RWPE2 (cell line): Measurements from ENCODE around the gene ZBTB7C.

Experiments used
- ATAC-seq: fragments of 200-7000 bp; cut with Tn5 transposase; 3 replicates; pipeline ENCODE4 v1.9.1; 2021; ENCODE audit warnings: low read depth
- DNase-seq: peaks from one replicate; pipeline ENCODE4 v3.0.0-alpha.2; 2020; ENCODE audit warnings: low spot score
- H3K27ac ChIP-seq: fragments of 450-650 bp; 2 replicates; pipeline ENCODE4 v1.5.1; 2017; ENCODE audit warnings: mild to moderate bottlenecking; ENCODE audit not compliant: poor library complexity, severe bottlenecking
- H3K27me3 ChIP-seq: fragments of 250-450 bp; sonication (Bioruptor Pico); 2 replicates; pipeline ENCODE4 v1.5.1; 2021; ENCODE audit warnings: mild to moderate bottlenecking, moderate library complexity; ENCODE audit not compliant: insufficient read depth, poor library complexity, severe bottlenecking
- H3K36me3 ChIP-seq: fragments of 250-450 bp; sonication (Bioruptor Pico); 2 replicates; pipeline ENCODE4 v1.5.1; 2020; ENCODE audit warnings: low read depth, mild to moderate bottlenecking, moderate library complexity
- H3K4me1 ChIP-seq: fragments of 250-450 bp; sonication (Bioruptor Pico); 2 replicates; pipeline ENCODE4 v1.5.1; 2021; ENCODE audit warnings: mild to moderate bottlenecking, moderate library complexity; ENCODE audit not compliant: insufficient read depth, poor library complexity, severe bottlenecking
- H3K4me3 ChIP-seq: fragments of 250-450 bp; sonication (Bioruptor Pico); 2 replicates; pipeline ENCODE4 v1.5.1; 2021; ENCODE audit warnings: mild to moderate bottlenecking, moderate library complexity; ENCODE audit not compliant: severe bottlenecking
- H3K9me3 ChIP-seq: fragments of 250-450 bp; sonication (Bioruptor Pico); 2 replicates; pipeline ENCODE4 v1.5.1; 2021; ENCODE audit warnings: mild to moderate bottlenecking, moderate library complexity; ENCODE audit not compliant: severe bottlenecking
- TF ChIP-seq, protein P1 (sequence below): fragments of 450-650 bp; IDR thresholded peaks from one replicate; pipeline ENCODE4 v1.5.1; 2017; ENCODE audit warnings: mild to moderate bottlenecking, moderate library complexity; ENCODE audit not compliant: poor library complexity, severe bottlenecking

The ZBTB7C gene

DNA sequence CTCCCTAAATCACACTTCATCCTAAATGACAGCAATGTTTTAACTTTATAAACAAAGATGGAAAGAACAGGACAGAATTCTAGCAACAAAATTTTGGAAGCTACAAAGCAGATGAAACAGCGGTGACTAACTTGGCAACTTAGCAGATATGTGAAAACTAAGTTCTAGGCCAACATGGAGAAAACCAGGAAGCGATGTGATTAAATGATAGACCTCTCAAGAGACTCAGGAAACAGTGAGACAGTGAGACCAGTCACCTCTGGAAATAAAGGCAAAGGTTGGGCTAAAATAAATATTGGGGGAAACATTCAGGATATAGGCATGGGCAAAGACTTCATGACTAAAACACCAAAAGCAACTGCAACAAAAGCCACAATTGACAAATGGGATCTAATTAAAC lies 24.4 kb upstream of the ZBTB7C start:
- H3K36me3 ChIP-seq: no peaks in the 10 kb centered on the region
- no peaks in the 10 kb centered on the region for H3K27me3 ChIP-seq
- H3K27ac ChIP-seq: no peak overlapping the region
- H3K9me3 ChIP-seq: no peaks in the 10 kb centered on the region
- TF ChIP-seq, protein P1, sequence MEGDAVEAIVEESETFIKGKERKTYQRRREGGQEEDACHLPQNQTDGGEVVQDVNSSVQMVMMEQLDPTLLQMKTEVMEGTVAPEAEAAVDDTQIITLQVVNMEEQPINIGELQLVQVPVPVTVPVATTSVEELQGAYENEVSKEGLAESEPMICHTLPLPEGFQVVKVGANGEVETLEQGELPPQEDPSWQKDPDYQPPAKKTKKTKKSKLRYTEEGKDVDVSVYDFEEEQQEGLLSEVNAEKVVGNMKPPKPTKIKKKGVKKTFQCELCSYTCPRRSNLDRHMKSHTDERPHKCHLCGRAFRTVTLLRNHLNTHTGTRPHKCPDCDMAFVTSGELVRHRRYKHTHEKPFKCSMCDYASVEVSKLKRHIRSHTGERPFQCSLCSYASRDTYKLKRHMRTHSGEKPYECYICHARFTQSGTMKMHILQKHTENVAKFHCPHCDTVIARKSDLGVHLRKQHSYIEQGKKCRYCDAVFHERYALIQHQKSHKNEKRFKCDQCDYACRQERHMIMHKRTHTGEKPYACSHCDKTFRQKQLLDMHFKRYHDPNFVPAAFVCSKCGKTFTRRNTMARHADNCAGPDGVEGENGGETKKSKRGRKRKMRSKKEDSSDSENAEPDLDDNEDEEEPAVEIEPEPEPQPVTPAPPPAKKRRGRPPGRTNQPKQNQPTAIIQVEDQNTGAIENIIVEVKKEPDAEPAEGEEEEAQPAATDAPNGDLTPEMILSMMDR: no peak
- H3K4me1 ChIP-seq: no peaks in the 10 kb centered on the region
- ATAC-seq: no peak
- H3K4me3 ChIP-seq: no peak overlapping the region
- DNase-seq: no peak

- ATAC-seq (no peak), DNase-seq (no peak)
- Histone ChIP-seq H3K27ac (no peak overlapping the region), H3K27me3 (no peaks in the 10 kb centered on the region), H3K36me3 (no peaks in the 10 kb centered on the region), H3K4me3 (no peak overlapping the region), H3K4me1 (no peaks in the 10 kb centered on the region), H3K9me3 (no peaks in the 10 kb centered on the region)
- TF ChIP-seq, protein P1: no peak
Observed at GRCh38 chr18:48430150-48430549, 21.0 kb upstream of the ZBTB7C start.

- DNase-seq (no peak), ATAC-seq (no peak)
- no peaks in the 10 kb centered on the region for H3K4me1 ChIP-seq
- H3K4me3 ChIP-seq: no peak overlapping the region
- TF ChIP-seq, protein P1: no peak
- H3K9me3 ChIP-seq: no peaks in the 10 kb centered on the region
- H3K27ac ChIP-seq: no peak overlapping the region
- H3K36me3 ChIP-seq: no peaks in the 10 kb centered on the region
- peaks cover 3% of the 10 kb centered on the region for H3K27me3 ChIP-seq
Observed at GRCh38 chr18:48428475-48429177, 19.4 kb upstream of the ZBTB7C start.

GRCh38 chr18:48422947-48423378 lies 13.8 kb upstream of the ZBTB7C start:
- no peaks in the 10 kb centered on the region for H3K36me3 ChIP-seq
- no peak overlapping the region for H3K27ac ChIP-seq
- no peaks in the 10 kb centered on the region for H3K4me1 ChIP-seq
- ATAC-seq (no peak), DNase-seq (no peak)
- no peak overlapping the region for H3K4me3 ChIP-seq
- TF ChIP-seq, protein P1: no peak
- H3K27me3 ChIP-seq: peaks cover 6% of the 10 kb centered on the region
- H3K9me3 ChIP-seq: peaks cover 2% of the 10 kb centered on the region

DNA sequence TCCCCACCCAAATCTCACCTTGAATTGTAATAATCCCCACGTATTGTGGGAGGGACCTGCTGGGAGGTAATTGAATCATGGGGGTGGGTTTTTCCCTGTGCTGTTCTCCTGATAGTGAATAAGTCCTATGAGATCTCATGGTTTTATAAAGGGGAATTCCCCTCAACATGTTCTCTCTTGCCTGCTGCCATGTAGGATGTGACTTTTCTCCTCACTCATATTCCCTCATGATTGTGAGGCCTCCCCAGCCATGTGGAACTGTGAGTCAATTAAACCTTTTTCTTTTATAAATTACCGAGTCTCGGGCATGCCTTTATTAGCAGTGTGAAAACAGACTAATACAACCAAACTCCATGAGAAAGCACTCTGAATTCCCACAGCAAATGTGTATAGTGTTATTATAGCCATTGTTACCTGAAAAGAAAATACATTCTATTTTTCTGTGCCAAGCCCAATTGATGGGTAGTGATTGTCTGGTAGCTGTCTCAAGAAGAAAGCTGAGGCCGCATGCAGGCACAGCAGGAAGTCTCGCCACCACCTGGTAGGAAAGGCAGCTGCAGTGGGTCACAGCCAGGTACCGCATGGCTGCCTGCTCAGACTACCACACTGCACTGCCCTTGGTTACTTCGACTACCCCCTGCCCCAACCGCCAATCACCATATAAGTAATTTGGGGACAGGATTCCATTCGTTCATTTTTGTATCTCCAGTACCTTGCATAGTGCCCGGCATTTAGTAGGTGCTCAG lies 10.3 kb upstream of the ZBTB7C start:
- TF ChIP-seq, protein P1: no peak
- DNase-seq: no peak
- H3K27me3 ChIP-seq: peaks cover 6% of the 10 kb centered on the region

More for the DNA sequence above, 10.3 kb upstream of the ZBTB7C start:
- Histone ChIP-seq H3K4me3 (no peak overlapping the region), H3K36me3 (no peaks in the 10 kb centered on the region), H3K27ac (no peak overlapping the region), H3K9me3 (peaks cover 2% of the 10 kb centered on the region), H3K4me1 (no peaks in the 10 kb centered on the region)
- no peak for ATAC-seq
